ENCODE data around the gene TTC5. TPM values are rescaled to one million over a fixed set of nuclear protein-coding genes. Genes with fewer than 3 reads are reported as not detected.
A peak's percentile ranks its signal among the peaks of the same experiment; 100 is the strongest.

The TTC5 gene
- total RNA-seq, 3 donors from 2014 or later (not counting 1 experiment from before 2014, with no cell fraction given): 18.1 to 23.5 (median 21.6) TPM

- TF ChIP-seq CTCF (IDR thresholded peaks at IDR 0.05): no peak
- no peak overlapping the region for H3K4me3 ChIP-seq (ENCODE audit: low read length)
- intact Hi-C loops (cut with micrococcal nuclease): no loop called here
- DNase-seq (no peak), ATAC-seq (no peak)
- no peaks in the 10 kb centered on the region for H3K27me3 Mint-ChIP-seq (ENCODE audit: low read depth in 2 of 2)
- no peak overlapping the region for H3K4me3 Mint-ChIP-seq
- no CpG with 5 or more reads among the region's 2 CpGs for WGBS (ENCODE audit: insufficient coverage)
- H3K36me3 Mint-ChIP-seq: no peaks in the 10 kb centered on the region
- no peak overlapping the region for H3K27ac ChIP-seq (ENCODE audit: low read length)
- H3K9me3 ChIP-seq (ENCODE audit: control insufficient read depth, insufficient read depth, low read length): no peaks in the 10 kb centered on the region
- peaks cover 6% of the 10 kb centered on the region for H3K36me3 ChIP-seq (ENCODE audit: control insufficient read depth, insufficient read depth, low read length)
- H3K9me3 Mint-ChIP-seq: no peaks in the 10 kb centered on the region
- H3K27ac Mint-ChIP-seq: peak overlapping the region in 1 of 2 donors; percentile 36
- peaks cover 25 to 27% of the 10 kb centered on the region in 2 donors for H3K4me1 Mint-ChIP-seq
- H3K4me1 ChIP-seq (ENCODE audit: control insufficient read depth, insufficient read depth, low read length): peaks cover 7% of the 10 kb centered on the region
- no peaks in the 10 kb centered on the region for H3K27me3 ChIP-seq (ENCODE audit: control insufficient read depth, insufficient read depth, low read length)
Measured at GRCh38 chr14:20331053-20331613, 25.4 kb upstream of the TTC5 start.

- intact Hi-C loops (cut with micrococcal nuclease): no loop called here
- peaks cover 7% of the 10 kb centered on the region for H3K4me1 ChIP-seq (ENCODE audit: control insufficient read depth, insufficient read depth, low read length)
- DNase-seq: no peak
- H3K4me1 Mint-ChIP-seq: peaks cover 25 to 27% of the 10 kb centered on the region in 2 donors
- H3K4me3 ChIP-seq (ENCODE audit: low read length): no peak overlapping the region
- no peaks in the 10 kb centered on the region for H3K9me3 ChIP-seq (ENCODE audit: control insufficient read depth, insufficient read depth, low read length)
- H3K27me3 Mint-ChIP-seq (ENCODE audit: low read depth in 2 of 2): no peaks in the 10 kb centered on the region
- no peak for TF ChIP-seq CTCF (IDR thresholded peaks at IDR 0.05)
- H3K36me3 ChIP-seq (ENCODE audit: control insufficient read depth, insufficient read depth, low read length): peaks cover 13% of the 10 kb centered on the region
- H3K27me3 ChIP-seq (ENCODE audit: control insufficient read depth, insufficient read depth, low read length): no peaks in the 10 kb centered on the region
- H3K4me3 Mint-ChIP-seq: no peak overlapping the region
- H3K27ac ChIP-seq (ENCODE audit: low read length): no peak overlapping the region
- no peak overlapping the region for H3K27ac Mint-ChIP-seq
- H3K9me3 Mint-ChIP-seq: no peaks in the 10 kb centered on the region
- WGBS (ENCODE audit: insufficient coverage): no CpG with 5 or more reads among the region's 2 CpGs
- no peak for ATAC-seq
- H3K36me3 Mint-ChIP-seq: no peaks in the 10 kb centered on the region
Measured at GRCh38 chr14:20329355-20329754, 23.6 kb upstream of the TTC5 start.

- no peak for ATAC-seq
Measured at GRCh38 chr14:20328705-20329104, 23.0 kb upstream of the TTC5 start.

More at GRCh38 chr14:20328705-20329104, 23.0 kb upstream of the TTC5 start:
- intact Hi-C loops (cut with micrococcal nuclease): no loop called here
- H3K27me3 ChIP-seq (ENCODE audit: control insufficient read depth, insufficient read depth, low read length): no peaks in the 10 kb centered on the region
- no peaks in the 10 kb centered on the region for H3K9me3 ChIP-seq (ENCODE audit: control insufficient read depth, insufficient read depth, low read length)
- H3K27me3 Mint-ChIP-seq (ENCODE audit: low read depth in 2 of 2): no peaks in the 10 kb centered on the region
- no peak overlapping the region for H3K27ac Mint-ChIP-seq
- no peak for DNase-seq
- 74% methylated on average over 2 of the region's 2 CpGs for WGBS (ENCODE audit: insufficient coverage)
- H3K9me3 Mint-ChIP-seq: no peaks in the 10 kb centered on the region
- peaks cover 25 to 27% of the 10 kb centered on the region in 2 donors for H3K4me1 Mint-ChIP-seq
- H3K4me1 ChIP-seq (ENCODE audit: control insufficient read depth, insufficient read depth, low read length): peaks cover 7% of the 10 kb centered on the region
- peaks cover 13% of the 10 kb centered on the region for H3K36me3 ChIP-seq (ENCODE audit: control insufficient read depth, insufficient read depth, low read length)
- H3K36me3 Mint-ChIP-seq: no peaks in the 10 kb centered on the region
- no peak overlapping the region for H3K4me3 ChIP-seq (ENCODE audit: low read length)
- H3K27ac ChIP-seq (ENCODE audit: low read length): no peak overlapping the region
- no peak for TF ChIP-seq CTCF (IDR thresholded peaks at IDR 0.05)
- no peak overlapping the region for H3K4me3 Mint-ChIP-seq
